Measurements from ENCODE around the gene SASH1. TPM values are rescaled to one million over a fixed set of nuclear protein-coding genes. Genes with fewer than 3 reads are reported as not detected.
A peak's percentile ranks its signal among the peaks of the same experiment; 100 is the strongest.

The SASH1 gene
- total RNA-seq, 1 experiment from 2014 or later: 27.4 TPM

DNA sequence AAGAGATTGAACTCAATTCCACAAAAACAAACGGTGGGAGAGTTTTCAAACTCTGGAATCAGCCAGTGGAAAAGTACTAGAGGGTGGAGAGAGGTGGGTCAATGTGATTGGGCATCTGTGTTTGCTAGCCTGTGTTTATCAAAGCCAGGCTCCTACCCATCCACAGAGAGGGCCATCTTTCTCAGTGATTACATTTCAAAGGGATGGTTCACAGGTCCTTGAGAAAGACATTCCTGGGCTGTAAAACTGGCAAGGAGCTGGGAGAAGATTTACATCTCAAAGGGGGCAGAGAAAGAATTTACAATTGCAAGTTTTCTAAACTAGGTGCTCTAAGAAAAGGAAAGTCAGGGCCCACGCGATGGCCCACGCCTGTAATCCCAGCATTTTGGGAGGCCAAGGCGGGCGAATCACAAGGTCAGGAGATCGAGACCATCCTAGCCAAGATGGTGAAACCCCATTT lies 257.4 kb downstream of the SASH1 start (continued):
- TF ChIP-seq, protein P1, sequence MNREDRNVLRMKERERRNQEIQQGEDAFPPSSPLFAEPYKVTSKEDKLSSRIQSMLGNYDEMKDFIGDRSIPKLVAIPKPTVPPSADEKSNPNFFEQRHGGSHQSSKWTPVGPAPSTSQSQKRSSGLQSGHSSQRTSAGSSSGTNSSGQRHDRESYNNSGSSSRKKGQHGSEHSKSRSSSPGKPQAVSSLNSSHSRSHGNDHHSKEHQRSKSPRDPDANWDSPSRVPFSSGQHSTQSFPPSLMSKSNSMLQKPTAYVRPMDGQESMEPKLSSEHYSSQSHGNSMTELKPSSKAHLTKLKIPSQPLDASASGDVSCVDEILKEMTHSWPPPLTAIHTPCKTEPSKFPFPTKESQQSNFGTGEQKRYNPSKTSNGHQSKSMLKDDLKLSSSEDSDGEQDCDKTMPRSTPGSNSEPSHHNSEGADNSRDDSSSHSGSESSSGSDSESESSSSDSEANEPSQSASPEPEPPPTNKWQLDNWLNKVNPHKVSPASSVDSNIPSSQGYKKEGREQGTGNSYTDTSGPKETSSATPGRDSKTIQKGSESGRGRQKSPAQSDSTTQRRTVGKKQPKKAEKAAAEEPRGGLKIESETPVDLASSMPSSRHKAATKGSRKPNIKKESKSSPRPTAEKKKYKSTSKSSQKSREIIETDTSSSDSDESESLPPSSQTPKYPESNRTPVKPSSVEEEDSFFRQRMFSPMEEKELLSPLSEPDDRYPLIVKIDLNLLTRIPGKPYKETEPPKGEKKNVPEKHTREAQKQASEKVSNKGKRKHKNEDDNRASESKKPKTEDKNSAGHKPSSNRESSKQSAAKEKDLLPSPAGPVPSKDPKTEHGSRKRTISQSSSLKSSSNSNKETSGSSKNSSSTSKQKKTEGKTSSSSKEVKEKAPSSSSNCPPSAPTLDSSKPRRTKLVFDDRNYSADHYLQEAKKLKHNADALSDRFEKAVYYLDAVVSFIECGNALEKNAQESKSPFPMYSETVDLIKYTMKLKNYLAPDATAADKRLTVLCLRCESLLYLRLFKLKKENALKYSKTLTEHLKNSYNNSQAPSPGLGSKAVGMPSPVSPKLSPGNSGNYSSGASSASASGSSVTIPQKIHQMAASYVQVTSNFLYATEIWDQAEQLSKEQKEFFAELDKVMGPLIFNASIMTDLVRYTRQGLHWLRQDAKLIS (CRISPR knock-in tag; IDR thresholded peaks at IDR 0.05; ENCODE audit: borderline replicate concordance): peak; percentile 33; the same call in 1 of the 2 replicates
- TF ChIP-seq JUN (CRISPR knock-in tag; IDR thresholded peaks at IDR 0.05) (no peak), PRRX2 (CRISPR knock-in tag; IDR thresholded peaks at IDR 0.05) (no peak), ZNF423 (CRISPR knock-in tag; IDR thresholded peaks at IDR 0.05) (0 out of 2 replicates have a peak, but pooled peaks have one; percentile 7), TEAD4 (CRISPR knock-in tag; IDR thresholded peaks at IDR 0.05) (peak; percentile 68; the same call in 1 of the 2 replicates), ZNF416 (CRISPR knock-in tag; IDR thresholded peaks at IDR 0.05) (no peak), ATF1 (CRISPR knock-in tag; IDR thresholded peaks at IDR 0.05) (no peak), NR3C1 (CRISPR knock-in tag; conservative IDR thresholded peaks at IDR 0.05; ENCODE audit: low read depth) (no peak), ZNF317 (CRISPR knock-in tag; IDR thresholded peaks at IDR 0.05; ENCODE audit: borderline replicate concordance, low read depth) (no peak), GABPB1 (CRISPR knock-in tag; IDR thresholded peaks at IDR 0.05) (no peak), NR1H2 (CRISPR knock-in tag; IDR thresholded peaks at IDR 0.05) (no peak), CREB1 (CRISPR knock-in tag; IDR thresholded peaks at IDR 0.05) (0 out of 2 replicates have a peak, but pooled peaks have one; percentile 23), NFATC4 (CRISPR knock-in tag; IDR thresholded peaks at IDR 0.05) (no peak)
- TF ChIP-seq, protein P2, sequence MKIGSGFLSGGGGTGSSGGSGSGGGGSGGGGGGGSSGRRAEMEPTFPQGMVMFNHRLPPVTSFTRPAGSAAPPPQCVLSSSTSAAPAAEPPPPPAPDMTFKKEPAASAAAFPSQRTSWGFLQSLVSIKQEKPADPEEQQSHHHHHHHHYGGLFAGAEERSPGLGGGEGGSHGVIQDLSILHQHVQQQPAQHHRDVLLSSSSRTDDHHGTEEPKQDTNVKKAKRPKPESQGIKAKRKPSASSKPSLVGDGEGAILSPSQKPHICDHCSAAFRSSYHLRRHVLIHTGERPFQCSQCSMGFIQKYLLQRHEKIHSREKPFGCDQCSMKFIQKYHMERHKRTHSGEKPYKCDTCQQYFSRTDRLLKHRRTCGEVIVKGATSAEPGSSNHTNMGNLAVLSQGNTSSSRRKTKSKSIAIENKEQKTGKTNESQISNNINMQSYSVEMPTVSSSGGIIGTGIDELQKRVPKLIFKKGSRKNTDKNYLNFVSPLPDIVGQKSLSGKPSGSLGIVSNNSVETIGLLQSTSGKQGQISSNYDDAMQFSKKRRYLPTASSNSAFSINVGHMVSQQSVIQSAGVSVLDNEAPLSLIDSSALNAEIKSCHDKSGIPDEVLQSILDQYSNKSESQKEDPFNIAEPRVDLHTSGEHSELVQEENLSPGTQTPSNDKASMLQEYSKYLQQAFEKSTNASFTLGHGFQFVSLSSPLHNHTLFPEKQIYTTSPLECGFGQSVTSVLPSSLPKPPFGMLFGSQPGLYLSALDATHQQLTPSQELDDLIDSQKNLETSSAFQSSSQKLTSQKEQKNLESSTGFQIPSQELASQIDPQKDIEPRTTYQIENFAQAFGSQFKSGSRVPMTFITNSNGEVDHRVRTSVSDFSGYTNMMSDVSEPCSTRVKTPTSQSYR (CRISPR knock-in tag; IDR thresholded peaks at IDR 0.05): no peak
- TF ChIP-seq, protein P3, sequence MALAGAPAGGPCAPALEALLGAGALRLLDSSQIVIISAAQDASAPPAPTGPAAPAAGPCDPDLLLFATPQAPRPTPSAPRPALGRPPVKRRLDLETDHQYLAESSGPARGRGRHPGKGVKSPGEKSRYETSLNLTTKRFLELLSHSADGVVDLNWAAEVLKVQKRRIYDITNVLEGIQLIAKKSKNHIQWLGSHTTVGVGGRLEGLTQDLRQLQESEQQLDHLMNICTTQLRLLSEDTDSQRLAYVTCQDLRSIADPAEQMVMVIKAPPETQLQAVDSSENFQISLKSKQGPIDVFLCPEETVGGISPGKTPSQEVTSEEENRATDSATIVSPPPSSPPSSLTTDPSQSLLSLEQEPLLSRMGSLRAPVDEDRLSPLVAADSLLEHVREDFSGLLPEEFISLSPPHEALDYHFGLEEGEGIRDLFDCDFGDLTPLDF (CRISPR knock-in tag; IDR thresholded peaks at IDR 0.05): no peak
- TF ChIP-seq, protein P4, sequence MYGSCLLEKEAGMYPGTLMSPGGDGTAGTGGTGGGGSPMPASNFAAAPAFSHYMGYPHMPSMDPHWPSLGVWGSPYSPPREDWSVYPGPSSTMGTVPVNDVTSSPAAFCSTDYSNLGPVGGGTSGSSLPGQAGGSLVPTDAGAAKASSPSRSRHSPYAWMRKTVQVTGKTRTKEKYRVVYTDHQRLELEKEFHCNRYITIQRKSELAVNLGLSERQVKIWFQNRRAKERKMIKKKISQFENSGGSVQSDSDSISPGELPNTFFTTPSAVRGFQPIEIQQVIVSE (CRISPR knock-in tag; IDR thresholded peaks at IDR 0.05; ENCODE audit: borderline replicate concordance): no peak
- TF ChIP-seq, protein P5, sequence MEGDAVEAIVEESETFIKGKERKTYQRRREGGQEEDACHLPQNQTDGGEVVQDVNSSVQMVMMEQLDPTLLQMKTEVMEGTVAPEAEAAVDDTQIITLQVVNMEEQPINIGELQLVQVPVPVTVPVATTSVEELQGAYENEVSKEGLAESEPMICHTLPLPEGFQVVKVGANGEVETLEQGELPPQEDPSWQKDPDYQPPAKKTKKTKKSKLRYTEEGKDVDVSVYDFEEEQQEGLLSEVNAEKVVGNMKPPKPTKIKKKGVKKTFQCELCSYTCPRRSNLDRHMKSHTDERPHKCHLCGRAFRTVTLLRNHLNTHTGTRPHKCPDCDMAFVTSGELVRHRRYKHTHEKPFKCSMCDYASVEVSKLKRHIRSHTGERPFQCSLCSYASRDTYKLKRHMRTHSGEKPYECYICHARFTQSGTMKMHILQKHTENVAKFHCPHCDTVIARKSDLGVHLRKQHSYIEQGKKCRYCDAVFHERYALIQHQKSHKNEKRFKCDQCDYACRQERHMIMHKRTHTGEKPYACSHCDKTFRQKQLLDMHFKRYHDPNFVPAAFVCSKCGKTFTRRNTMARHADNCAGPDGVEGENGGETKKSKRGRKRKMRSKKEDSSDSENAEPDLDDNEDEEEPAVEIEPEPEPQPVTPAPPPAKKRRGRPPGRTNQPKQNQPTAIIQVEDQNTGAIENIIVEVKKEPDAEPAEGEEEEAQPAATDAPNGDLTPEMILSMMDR (IDR thresholded peaks at IDR 0.05): no peak
- TF ChIP-seq, protein P6, sequence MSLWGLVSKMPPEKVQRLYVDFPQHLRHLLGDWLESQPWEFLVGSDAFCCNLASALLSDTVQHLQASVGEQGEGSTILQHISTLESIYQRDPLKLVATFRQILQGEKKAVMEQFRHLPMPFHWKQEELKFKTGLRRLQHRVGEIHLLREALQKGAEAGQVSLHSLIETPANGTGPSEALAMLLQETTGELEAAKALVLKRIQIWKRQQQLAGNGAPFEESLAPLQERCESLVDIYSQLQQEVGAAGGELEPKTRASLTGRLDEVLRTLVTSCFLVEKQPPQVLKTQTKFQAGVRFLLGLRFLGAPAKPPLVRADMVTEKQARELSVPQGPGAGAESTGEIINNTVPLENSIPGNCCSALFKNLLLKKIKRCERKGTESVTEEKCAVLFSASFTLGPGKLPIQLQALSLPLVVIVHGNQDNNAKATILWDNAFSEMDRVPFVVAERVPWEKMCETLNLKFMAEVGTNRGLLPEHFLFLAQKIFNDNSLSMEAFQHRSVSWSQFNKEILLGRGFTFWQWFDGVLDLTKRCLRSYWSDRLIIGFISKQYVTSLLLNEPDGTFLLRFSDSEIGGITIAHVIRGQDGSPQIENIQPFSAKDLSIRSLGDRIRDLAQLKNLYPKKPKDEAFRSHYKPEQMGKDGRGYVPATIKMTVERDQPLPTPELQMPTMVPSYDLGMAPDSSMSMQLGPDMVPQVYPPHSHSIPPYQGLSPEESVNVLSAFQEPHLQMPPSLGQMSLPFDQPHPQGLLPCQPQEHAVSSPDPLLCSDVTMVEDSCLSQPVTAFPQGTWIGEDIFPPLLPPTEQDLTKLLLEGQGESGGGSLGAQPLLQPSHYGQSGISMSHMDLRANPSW (CRISPR knock-in tag; conservative IDR thresholded peaks at IDR 0.05; ENCODE audit: low read depth): no peak
- TF ChIP-seq, protein P7, sequence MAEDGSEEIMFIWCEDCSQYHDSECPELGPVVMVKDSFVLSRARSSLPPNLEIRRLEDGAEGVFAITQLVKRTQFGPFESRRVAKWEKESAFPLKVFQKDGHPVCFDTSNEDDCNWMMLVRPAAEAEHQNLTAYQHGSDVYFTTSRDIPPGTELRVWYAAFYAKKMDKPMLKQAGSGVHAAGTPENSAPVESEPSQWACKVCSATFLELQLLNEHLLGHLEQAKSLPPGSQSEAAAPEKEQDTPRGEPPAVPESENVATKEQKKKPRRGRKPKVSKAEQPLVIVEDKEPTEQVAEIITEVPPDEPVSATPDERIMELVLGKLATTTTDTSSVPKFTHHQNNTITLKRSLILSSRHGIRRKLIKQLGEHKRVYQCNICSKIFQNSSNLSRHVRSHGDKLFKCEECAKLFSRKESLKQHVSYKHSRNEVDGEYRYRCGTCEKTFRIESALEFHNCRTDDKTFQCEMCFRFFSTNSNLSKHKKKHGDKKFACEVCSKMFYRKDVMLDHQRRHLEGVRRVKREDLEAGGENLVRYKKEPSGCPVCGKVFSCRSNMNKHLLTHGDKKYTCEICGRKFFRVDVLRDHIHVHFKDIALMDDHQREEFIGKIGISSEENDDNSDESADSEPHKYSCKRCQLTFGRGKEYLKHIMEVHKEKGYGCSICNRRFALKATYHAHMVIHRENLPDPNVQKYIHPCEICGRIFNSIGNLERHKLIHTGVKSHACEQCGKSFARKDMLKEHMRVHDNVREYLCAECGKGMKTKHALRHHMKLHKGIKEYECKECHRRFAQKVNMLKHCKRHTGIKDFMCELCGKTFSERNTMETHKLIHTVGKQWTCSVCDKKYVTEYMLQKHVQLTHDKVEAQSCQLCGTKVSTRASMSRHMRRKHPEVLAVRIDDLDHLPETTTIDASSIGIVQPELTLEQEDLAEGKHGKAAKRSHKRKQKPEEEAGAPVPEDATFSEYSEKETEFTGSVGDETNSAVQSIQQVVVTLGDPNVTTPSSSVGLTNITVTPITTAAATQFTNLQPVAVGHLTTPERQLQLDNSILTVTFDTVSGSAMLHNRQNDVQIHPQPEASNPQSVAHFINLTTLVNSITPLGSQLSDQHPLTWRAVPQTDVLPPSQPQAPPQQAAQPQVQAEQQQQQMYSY (CRISPR knock-in tag; IDR thresholded peaks at IDR 0.05): no peak
- TF ChIP-seq, protein P8, sequence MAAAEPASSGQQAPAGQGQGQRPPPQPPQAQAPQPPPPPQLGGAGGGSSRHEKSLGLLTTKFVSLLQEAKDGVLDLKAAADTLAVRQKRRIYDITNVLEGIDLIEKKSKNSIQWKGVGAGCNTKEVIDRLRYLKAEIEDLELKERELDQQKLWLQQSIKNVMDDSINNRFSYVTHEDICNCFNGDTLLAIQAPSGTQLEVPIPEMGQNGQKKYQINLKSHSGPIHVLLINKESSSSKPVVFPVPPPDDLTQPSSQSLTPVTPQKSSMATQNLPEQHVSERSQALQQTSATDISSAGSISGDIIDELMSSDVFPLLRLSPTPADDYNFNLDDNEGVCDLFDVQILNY (CRISPR knock-in tag; IDR thresholded peaks at IDR 0.05): no peak

Measured in WTC11 (cell line).